B cell (primary cell): ENCODE results near the gene KEAP1.

ENCODE experiments used
- EZH2 ChIP-seq: IDR thresholded peaks from 2 replicates; pipeline ENCODE4 v1.6.1; 2012; ENCODE audit warnings: borderline replicate concordance, low read depth, mild to moderate bottlenecking, moderate library complexity, low read length; ENCODE audit not compliant: insufficient read depth, poor library complexity, severe bottlenecking
- TF ChIP-seq, protein P1 (sequence below): fragments of 200-600 bp; IDR thresholded peaks from one replicate; pipeline ENCODE4 v1.8.0; 2022; ENCODE audit warnings: antibody characterized with exemption, mild to moderate bottlenecking

DNA sequence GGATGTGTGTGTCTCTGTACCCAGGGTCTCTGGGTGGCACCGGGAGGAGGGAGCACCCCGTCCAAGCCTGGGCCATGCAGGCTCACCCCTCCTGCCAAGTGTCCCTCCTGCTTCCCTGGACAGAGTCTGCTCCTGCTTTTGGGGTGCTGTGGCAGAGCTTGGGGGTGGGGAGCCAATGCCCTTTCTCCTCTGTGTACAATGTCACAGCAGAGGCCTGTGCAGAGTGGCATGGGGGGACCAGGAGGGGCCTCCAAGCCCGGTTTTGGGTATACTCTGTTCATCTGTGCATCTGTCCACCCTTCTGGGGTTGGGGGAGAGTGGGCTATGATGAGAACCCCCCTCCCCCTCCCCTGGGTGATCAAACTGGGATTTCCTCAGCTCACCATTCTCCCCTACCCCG, 49.3 kb downstream of the KEAP1 start:
- TF ChIP-seq, protein P1, sequence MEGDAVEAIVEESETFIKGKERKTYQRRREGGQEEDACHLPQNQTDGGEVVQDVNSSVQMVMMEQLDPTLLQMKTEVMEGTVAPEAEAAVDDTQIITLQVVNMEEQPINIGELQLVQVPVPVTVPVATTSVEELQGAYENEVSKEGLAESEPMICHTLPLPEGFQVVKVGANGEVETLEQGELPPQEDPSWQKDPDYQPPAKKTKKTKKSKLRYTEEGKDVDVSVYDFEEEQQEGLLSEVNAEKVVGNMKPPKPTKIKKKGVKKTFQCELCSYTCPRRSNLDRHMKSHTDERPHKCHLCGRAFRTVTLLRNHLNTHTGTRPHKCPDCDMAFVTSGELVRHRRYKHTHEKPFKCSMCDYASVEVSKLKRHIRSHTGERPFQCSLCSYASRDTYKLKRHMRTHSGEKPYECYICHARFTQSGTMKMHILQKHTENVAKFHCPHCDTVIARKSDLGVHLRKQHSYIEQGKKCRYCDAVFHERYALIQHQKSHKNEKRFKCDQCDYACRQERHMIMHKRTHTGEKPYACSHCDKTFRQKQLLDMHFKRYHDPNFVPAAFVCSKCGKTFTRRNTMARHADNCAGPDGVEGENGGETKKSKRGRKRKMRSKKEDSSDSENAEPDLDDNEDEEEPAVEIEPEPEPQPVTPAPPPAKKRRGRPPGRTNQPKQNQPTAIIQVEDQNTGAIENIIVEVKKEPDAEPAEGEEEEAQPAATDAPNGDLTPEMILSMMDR = no peak
- TF ChIP-seq EZH2 = no peak
